ENCODE data around the gene TAS2R31.
"Not testable (repeated sequence)": the region's sequence is repeated elsewhere in the genome, so short reads cannot be mapped to it uniquely, and the experiment has no call there.

GRCh38 chr12:11033959-11034358 is 2.8 kb upstream of the TAS2R31 start:
- not testable (repeated sequence) for TF ChIP-seq EZH2 (IDR thresholded peaks at IDR 0.05; ENCODE audit: borderline replicate concordance, control insufficient read depth, low read depth, low read length); RAD21 (IDR thresholded peaks at IDR 0.05; ENCODE audit: insufficient read depth, low read depth, low read length); ZZZ3 (IDR thresholded peaks at IDR 0.05; ENCODE audit: control insufficient read depth, insufficient read length, low read depth); MYC (IDR thresholded peaks at IDR 0.05; ENCODE audit: insufficient read depth, insufficient read length, insufficient replicate concordance, low read length, severe bottlenecking); POLR2AphosphoS5 (IDR thresholded peaks at IDR 0.05; ENCODE audit: low read length); NFYB (IDR thresholded peaks at IDR 0.05; ENCODE audit: insufficient read depth, low read depth, low read length); NFIC (IDR thresholded peaks at IDR 0.05; ENCODE audit: low read depth, low read length); BACH1 (IDR thresholded peaks at IDR 0.05; ENCODE audit: borderline replicate concordance); USF2 (IDR thresholded peaks at IDR 0.05; ENCODE audit: borderline replicate concordance, low read depth, low read length); YY1 (IDR thresholded peaks at IDR 0.05; ENCODE audit: low read depth, low read length); POLR2A (IDR thresholded peaks at IDR 0.05; ENCODE audit: low read depth, low read length)
